ENCODE results near the gene MYO1H.

MYO1H gene

DNA sequence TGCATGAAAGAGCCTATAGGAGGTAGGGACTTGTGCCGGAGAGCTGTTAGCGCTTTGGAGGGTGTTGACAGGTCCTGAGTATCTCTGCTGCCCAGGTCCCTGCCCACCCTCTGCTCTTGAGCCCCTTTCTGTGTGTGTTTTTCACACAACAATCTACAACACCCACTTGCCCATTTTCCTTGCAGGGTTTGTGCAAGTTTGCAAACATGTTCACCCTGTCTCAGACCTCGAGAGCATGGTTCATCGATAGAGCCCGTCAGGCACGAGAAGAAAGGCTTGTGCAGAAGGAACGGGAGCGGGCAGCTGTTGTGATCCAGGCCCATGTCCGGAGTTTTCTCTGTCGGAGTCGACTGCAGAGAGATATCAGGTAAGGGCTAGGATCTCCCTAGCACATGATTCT lies 135.6 kb downstream of the MYO1H start:
- H3K4me3 ChIP-seq (ENCODE audit: low read depth, low read length): no peak overlapping the region
- no peak for DNase-seq (ENCODE audit: low read depth)

DNA sequence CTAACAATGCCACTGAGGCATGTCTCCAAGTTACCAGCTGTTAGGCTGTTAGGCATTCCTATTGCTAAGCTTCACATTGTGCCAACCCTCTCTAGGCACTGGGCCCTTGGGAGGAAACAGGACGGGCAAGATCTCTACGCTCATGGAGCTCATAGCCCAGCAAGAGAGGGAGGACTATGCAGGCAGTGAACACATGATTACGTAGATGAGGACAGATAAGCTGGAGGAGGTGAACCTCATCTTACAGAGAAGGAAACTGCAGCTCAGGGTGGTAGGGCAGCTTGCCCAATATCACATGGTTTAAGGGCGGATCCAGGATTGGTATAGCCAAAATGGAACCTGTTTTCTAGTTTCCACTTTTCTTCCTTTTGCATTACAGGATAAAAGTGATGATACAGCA lies 137.5 kb downstream of the MYO1H start:
- H3K4me3 ChIP-seq (ENCODE audit: low read depth, low read length): no peak overlapping the region
- no peak for DNase-seq (ENCODE audit: low read depth)
- TF ChIP-seq, protein P1, sequence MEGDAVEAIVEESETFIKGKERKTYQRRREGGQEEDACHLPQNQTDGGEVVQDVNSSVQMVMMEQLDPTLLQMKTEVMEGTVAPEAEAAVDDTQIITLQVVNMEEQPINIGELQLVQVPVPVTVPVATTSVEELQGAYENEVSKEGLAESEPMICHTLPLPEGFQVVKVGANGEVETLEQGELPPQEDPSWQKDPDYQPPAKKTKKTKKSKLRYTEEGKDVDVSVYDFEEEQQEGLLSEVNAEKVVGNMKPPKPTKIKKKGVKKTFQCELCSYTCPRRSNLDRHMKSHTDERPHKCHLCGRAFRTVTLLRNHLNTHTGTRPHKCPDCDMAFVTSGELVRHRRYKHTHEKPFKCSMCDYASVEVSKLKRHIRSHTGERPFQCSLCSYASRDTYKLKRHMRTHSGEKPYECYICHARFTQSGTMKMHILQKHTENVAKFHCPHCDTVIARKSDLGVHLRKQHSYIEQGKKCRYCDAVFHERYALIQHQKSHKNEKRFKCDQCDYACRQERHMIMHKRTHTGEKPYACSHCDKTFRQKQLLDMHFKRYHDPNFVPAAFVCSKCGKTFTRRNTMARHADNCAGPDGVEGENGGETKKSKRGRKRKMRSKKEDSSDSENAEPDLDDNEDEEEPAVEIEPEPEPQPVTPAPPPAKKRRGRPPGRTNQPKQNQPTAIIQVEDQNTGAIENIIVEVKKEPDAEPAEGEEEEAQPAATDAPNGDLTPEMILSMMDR (IDR thresholded peaks at IDR 0.05; ENCODE audit: low read depth, low read length): no peak
- no peak for TF ChIP-seq MYC (IDR thresholded peaks at IDR 0.05; ENCODE audit: low read depth, low read length)
- TF ChIP-seq POLR2A (IDR thresholded peaks at IDR 0.05; ENCODE audit: extremely low read depth, insufficient read length): no peak
- TF ChIP-seq, protein P2, sequence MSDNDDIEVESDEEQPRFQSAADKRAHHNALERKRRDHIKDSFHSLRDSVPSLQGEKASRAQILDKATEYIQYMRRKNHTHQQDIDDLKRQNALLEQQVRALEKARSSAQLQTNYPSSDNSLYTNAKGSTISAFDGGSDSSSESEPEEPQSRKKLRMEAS (IDR thresholded peaks at IDR 0.05; ENCODE audit: low read depth, low read length): no peak

More for the DNA sequence above, 135.6 kb downstream of the MYO1H start:
- TF ChIP-seq, protein P2 (IDR thresholded peaks at IDR 0.05; ENCODE audit: low read depth, low read length): no peak
- TF ChIP-seq POLR2A (IDR thresholded peaks at IDR 0.05; ENCODE audit: extremely low read depth, insufficient read length) (no peak), MYC (IDR thresholded peaks at IDR 0.05; ENCODE audit: low read depth, low read length) (no peak)

DNA sequence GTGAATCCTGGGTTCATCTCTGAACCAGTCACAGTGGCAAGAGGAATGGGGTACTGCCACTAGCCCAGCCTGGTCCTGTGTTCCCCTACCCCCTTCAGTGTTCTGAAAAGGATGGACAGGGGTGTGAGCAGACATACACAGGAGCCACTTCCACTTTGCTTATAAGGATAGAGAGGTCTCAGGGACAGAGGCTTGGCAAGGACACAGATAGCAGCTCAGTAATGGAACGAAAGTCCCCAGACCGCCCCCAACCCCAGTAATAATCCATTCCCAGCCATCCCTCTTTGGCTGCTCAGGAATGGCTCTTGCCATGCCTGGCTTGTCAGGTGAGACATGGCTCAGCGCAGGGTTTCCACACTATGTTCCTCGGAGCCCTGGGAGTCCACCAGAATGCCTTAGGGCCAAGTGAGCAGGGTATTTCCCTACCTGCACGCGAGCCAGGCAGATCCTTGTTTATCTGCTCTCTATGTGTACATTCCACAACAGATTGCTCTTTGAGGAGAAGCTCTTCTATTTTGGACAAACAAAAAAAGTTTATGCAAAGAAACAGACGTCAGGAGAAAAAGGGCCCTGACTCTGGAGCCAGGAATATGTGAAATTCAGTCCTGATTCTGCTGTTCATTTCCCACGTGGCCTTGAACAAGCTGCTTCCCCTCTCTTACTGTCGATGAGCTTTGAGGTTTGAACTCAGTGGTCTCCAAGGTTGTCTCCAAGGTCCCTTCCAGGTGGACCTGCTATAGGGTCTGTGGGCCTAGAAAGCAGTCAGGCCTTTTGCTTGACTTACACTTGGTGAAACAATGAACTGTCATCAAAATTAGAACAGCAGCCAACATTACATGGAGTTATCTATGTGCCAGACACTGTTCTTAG lies 139.7 kb downstream of the MYO1H start:
- no peak overlapping the region for H3K4me3 ChIP-seq (ENCODE audit: low read depth, low read length)
- DNase-seq (ENCODE audit: low read depth): no peak
- TF ChIP-seq MYC (IDR thresholded peaks at IDR 0.05; ENCODE audit: low read depth, low read length) (no peak), POLR2A (IDR thresholded peaks at IDR 0.05; ENCODE audit: extremely low read depth, insufficient read length) (no peak)
- TF ChIP-seq, protein P1 (IDR thresholded peaks at IDR 0.05; ENCODE audit: low read depth, low read length): no peak
- TF ChIP-seq, protein P2 (IDR thresholded peaks at IDR 0.05; ENCODE audit: low read depth, low read length): no peak

DNA sequence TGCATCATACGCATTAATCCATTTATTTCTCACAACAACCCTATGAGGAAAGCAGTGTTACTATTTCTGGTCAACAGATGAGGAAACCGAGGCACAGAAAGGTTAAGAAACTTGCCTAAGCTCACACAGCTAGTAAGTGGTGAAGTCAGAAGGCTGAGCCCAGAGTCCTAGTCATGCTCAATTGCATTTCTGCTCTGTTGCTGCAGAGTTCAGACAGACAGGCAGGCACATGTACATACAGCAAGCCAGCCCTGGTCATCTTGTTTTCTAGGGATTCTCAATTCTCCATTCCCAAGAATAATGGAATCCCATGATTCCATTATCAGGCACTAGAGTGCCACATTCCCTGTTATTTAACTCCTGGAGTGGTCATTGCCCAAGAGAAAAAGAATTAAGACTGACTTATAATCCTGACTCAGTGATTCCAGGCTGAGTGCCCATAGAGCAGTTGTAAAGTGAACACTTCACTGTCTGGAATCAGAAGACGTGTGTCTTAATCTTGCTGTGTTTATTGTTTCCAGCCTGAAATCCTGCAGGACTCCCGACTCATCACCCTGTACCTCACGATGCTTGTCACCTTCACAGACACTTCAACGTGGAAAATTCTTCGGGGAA lies 140.5 kb downstream of the MYO1H start:
- no peak overlapping the region for H3K4me3 ChIP-seq (ENCODE audit: low read depth, low read length)
- DNase-seq (ENCODE audit: low read depth): no peak
- TF ChIP-seq, protein P1 (IDR thresholded peaks at IDR 0.05; ENCODE audit: low read depth, low read length): no peak
- TF ChIP-seq, protein P2 (IDR thresholded peaks at IDR 0.05; ENCODE audit: low read depth, low read length): no peak
- no peak for TF ChIP-seq POLR2A (IDR thresholded peaks at IDR 0.05; ENCODE audit: extremely low read depth, insufficient read length)
- no peak for TF ChIP-seq MYC (IDR thresholded peaks at IDR 0.05; ENCODE audit: low read depth, low read length)

DNA sequence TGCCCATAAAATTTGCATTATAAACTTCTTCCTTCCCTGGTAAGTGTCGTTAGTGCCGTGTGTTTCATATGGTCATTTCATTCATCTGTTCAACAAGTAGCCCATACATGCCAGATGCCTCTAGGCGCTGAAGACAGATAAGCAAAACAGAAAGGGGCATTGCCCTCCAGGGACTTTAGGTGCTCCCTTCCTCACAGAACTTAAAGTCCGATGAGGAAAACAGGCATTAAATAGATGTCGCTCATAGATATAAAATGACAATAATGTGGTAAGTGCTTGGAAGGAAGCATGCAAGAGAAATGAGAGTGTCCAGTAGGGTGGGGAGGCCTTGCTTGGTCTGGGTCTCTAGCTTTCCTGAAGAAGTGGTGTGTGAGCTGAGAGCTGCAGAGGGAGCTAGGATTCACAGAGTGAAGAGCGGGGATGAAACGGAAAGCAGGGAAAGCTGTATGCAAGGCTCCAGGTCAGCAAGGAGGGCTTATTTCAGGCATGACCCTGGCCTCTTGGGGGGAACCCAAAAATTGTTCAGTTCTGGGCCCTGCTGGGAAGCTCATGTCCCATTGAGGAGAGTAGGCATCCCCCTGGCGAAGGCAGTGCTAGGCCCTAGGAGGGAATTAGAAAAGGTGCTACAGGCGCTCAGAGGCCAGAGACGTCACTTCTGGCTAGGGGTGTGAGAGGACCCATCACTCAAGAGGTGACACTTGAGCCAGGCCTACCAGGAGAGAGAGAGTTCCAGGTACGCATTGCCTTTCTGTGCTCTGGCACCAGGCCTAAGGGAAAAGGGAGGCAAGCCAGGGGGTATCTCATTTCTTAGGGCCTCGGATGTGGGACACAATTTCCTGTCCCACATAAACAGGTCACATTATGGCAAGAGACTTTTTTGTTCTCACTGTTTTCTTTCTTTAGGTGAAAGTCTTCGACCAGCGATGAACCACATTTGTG lies 141.6 kb downstream of the MYO1H start:
- DNase-seq (ENCODE audit: low read depth): no peak
- H3K4me3 ChIP-seq (ENCODE audit: low read depth, low read length): no peak overlapping the region
- TF ChIP-seq, protein P2 (IDR thresholded peaks at IDR 0.05; ENCODE audit: low read depth, low read length): no peak
- TF ChIP-seq, protein P1 (IDR thresholded peaks at IDR 0.05; ENCODE audit: low read depth, low read length): no peak
- TF ChIP-seq POLR2A (IDR thresholded peaks at IDR 0.05; ENCODE audit: extremely low read depth, insufficient read length) (no peak), MYC (IDR thresholded peaks at IDR 0.05; ENCODE audit: low read depth, low read length) (no peak)
